ENCODE data around the gene ADSS2. TPM values are rescaled to one million over a fixed set of nuclear protein-coding genes. Genes with fewer than 3 reads are reported as not detected.
"Not testable (repeated sequence)": the region's sequence is repeated elsewhere in the genome, so short reads cannot be mapped to it uniquely, and the experiment has no call there.

The ADSS2 gene
- total RNA-seq, 1 experiment from 2014 or later: 38.5 TPM

DNA sequence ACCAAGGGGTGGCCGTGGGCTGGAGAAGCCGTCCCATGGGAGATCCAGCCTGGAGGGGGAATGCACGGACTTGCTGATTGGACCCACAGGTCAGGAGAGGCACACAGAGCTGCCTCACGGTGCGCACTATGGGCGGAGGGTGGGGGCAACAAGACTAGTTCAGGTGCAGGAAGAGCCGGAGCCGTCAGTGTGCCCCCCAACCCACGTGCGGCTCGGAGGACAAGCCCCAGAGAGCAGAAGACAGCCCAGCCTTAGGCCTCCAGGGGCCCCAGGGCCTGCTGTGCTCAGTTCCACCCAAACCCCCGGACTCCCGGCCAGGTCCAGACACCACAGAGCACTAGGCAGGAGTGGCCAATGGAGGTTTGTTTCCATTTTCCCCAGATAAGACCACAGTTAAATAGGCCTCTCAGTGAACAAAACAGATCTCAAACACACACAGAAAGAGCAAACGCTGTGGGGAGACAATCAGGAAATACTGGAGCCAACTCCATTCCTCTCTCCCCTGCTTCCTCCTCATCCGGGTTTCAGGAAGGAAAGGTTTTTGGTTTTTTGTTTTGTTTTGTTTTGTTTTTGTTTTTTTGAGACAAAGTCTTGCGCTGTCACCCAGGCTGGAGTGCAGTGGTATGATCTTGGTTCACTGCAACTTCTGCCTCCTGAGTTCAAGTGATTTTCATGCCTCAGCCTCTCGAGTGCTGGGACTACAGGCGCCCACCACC is 84.2 kb downstream of the ADSS2 start:
- DNase-seq (ENCODE audit: low spot score): no peak

DNA sequence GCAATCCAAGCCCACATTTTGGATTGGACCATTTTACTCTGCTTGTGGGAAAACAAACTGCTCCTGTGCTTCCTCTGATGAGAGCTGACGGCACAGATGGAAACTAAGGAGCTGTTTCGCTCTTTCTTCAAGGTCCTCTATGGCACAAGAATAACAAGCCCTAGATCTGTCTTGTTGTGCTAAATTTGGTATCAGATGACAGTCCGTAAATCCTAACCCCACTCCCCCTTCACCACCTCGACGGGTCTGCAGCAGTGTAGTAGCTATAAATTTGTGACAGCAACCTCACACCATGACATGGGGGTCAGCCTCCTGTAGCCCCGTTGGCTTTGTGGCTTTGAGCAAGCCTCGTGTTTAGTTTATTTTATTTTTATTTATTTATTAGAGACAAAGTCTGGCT is 85.9 kb downstream of the ADSS2 start:
- no peak for DNase-seq (ENCODE audit: low spot score)

- not testable (repeated sequence) for DNase-seq (ENCODE audit: low spot score)
These were observed 86.4 kb downstream of the ADSS2 start for GRCh38 chr1:244365262-244365661.

- no peak for DNase-seq (ENCODE audit: low spot score)
These were observed 89.2 kb downstream of the ADSS2 start for GRCh38 chr1:244362476-244362875.

DNA sequence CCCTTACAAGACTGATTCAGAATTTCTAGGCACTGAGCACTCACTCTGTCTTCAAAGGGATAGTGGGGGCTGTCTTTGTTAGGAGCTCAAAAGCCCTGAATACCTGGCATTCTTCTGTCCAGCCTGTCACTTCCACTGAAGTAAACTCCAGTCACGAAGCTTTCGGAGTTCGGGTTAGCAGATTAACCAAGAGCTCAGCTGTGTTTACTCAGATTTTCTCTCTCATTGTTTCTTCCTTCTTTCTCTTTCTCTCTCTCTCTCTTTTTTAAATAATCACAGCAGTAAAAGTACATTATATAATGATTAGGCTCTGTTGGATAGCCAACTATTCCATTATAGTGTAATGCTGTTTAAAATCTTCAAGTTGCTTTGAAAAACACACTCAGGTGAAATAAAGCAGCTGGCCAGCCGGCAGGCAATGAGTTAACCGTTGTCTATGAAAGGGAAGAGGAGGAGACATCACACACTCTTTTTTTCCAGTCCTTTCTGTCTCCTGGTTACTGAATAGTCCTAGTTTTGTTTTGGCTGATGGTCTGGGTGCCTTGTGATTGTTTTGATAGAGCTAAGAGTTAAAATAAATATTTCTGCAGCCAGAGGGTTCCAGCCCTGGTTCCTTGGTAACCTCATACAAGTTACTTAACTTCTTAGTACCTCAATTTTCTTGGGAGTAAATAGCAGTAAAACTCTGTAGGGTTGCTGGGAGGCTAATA is 89.8 kb downstream of the ADSS2 start:
- DNase-seq (ENCODE audit: low spot score): no peak

Other genes with a start within 250 kb of the ADSS2 start
- not detected in 2 replicates for gene CATSPERE, start 9.4 kb upstream of the ADSS2 start, total RNA-seq (2014; rRNA removed; shearing (Covaris generic))
- gene DESI2, start 201.2 kb upstream of the ADSS2 start, total RNA-seq (2014; rRNA removed; shearing (Covaris generic)): 23.9 and 25.0 TPM in 2 replicates

Measured in HT-29 (cell line).